GM12873 (cell line): ENCODE measurements around the gene CDK2.

Experiments
- CTCF ChIP-seq: IDR thresholded peaks from 2 replicates; pipeline ENCODE4 v1.5.1; 2012; ENCODE audit warnings: low read depth, mild to moderate bottlenecking, moderate library complexity, low read length, control low read depth; ENCODE audit not compliant: insufficient read depth; ENCODE audit errors: missing control alignments

The CDK2 gene

GRCh38 chr12:55966408-55967281 lies at the start of gene CDK2:
Gene CDK2 (plus strand): TSS chr12:55966830. CDS start chr12:55967009, 179 bp downstream.
- TF ChIP-seq CTCF = no peak

GRCh38 chr12:55922126-55922525 lies 44.5 kb upstream of the CDK2 start:
- TF ChIP-seq CTCF = no peak

- TF ChIP-seq CTCF = no peak
These were observed 41.3 kb upstream of the CDK2 start for GRCh38 chr12:55925371-55925770.

- no peak for TF ChIP-seq CTCF
These were observed 40.5 kb upstream of the CDK2 start for GRCh38 chr12:55925870-55926737.

- TF ChIP-seq CTCF = peak; percentile 75
These were observed 39.7 kb upstream of the CDK2 start for GRCh38 chr12:55926738-55927587.

GRCh38 chr12:55927588-55928502 lies 38.8 kb upstream of the CDK2 start, which contains the start of gene PYM1:
Gene PYM1 (minus strand): TSS chr12:55927894. CDS start chr12:55927761, 133 bp downstream.
- TF ChIP-seq CTCF = no peak
